Suprapubic skin (tissue), 2 donors: ENCODE results near the gene DENND2A.

ENCODE experiments used
- EP300 ChIP-seq: sonication (generic); formaldehyde crosslinking; IDR thresholded peaks from one replicate; pipeline ENCODE4 v1.6.1; 2017; ENCODE audit warnings: antibody characterized with exemption
- POLR2A ChIP-seq, 2 donors: fragments of 450-650 bp; IDR thresholded peaks; one replicate each; pipeline ENCODE4 v1.6.1; 2017; ENCODE audit warnings: antibody characterized with exemption in 2 of 2, mild to moderate bottlenecking in 2 of 2, moderate library complexity in 2 of 2

- TF ChIP-seq POLR2A (IDR thresholded peaks at IDR 0.05) (no peak), EP300 (no peak)
Observed at GRCh38 chr7:140485500-140486265, 154.9 kb downstream of the DENND2A start.
